DND-41 (cell line): ENCODE data around the gene CCR9.

Source experiments
- CTCF ChIP-seq: IDR thresholded peaks from 2 replicates; pipeline ENCODE4 v1.5.1; 2012; ENCODE audit warnings: borderline replicate concordance, low read length, moderate library complexity, mild to moderate bottlenecking; ENCODE audit not compliant: poor library complexity, severe bottlenecking; ENCODE audit errors: extremely low read depth
- EZH2 ChIP-seq: IDR thresholded peaks from 3 replicates; pipeline ENCODE4 v1.6.1; 2012; ENCODE audit warnings: borderline replicate concordance, low read depth, mild to moderate bottlenecking, moderate library complexity, low read length, inconsistent platforms; ENCODE audit not compliant: severe bottlenecking

- TF ChIP-seq CTCF (no peak), EZH2 (no peak)
Observed at GRCh38 chr3:45841420-45841756, 45.0 kb upstream of the CCR9 start.
